Esophagus squamous epithelium (tissue), 4 donors: ENCODE results near the gene PDE3A.

Experiments
- POLR2A ChIP-seq, 4 donors: fragments of 450-650 bp; IDR thresholded peaks; one replicate each; pipeline ENCODE4 v1.6.1; 2017; ENCODE audit warnings: antibody characterized with exemption in 4 of 4, mild to moderate bottlenecking in 4 of 4, moderate library complexity in 3 of 4
- TF ChIP-seq, protein P1 (sequence below), 6 experiments: fragments of 450-650 bp in 4 of 6; fragments of 200-600 bp in 2 of 6; sonication (generic) in 2 of 6; IDR thresholded peaks; one replicate each; pipeline ENCODE4 v1.5.1; 2016 to 2019; ENCODE audit warnings: antibody characterized with exemption in 6 of 6, mild to moderate bottlenecking in 4 of 6, moderate library complexity in 4 of 6

DNA sequence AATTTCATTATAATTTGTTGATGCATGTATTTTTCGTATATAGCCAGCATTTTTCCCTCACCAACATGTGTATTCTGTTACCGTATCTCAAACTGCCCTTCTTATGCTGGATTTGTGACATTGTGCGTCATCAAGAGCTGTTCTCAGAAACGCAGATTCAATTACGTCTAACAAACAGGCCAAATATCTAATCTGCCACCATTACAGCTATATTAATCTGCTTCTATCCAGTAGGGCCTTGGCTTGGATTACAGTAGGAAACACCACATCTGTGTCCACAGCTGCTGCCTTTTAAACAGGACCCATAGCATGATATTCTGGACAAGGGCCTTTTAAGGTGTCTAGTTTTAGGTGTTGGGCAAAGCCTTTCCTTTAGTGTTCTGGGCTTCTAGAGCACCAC, 140.6 kb downstream of the PDE3A start:
- TF ChIP-seq, protein P1, sequence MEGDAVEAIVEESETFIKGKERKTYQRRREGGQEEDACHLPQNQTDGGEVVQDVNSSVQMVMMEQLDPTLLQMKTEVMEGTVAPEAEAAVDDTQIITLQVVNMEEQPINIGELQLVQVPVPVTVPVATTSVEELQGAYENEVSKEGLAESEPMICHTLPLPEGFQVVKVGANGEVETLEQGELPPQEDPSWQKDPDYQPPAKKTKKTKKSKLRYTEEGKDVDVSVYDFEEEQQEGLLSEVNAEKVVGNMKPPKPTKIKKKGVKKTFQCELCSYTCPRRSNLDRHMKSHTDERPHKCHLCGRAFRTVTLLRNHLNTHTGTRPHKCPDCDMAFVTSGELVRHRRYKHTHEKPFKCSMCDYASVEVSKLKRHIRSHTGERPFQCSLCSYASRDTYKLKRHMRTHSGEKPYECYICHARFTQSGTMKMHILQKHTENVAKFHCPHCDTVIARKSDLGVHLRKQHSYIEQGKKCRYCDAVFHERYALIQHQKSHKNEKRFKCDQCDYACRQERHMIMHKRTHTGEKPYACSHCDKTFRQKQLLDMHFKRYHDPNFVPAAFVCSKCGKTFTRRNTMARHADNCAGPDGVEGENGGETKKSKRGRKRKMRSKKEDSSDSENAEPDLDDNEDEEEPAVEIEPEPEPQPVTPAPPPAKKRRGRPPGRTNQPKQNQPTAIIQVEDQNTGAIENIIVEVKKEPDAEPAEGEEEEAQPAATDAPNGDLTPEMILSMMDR (IDR thresholded peaks at IDR 0.05): no peak
- TF ChIP-seq POLR2A (IDR thresholded peaks at IDR 0.05): no peak
